Superior temporal gyrus (tissue), 1 donor: ENCODE data around the gene NDUFS6.
"Not testable (repeated sequence)": the region's sequence is repeated elsewhere in the genome, so short reads cannot be mapped to it uniquely, and the experiment has no call there.

ENCODE experiments used
- DNase-seq: peaks from one replicate; pipeline ENCODE4 v3.0.0-alpha.2; 2016; ENCODE audit errors: extremely low spot score

Gene NDUFS6

GRCh38 chr5:1833264-1834021 is 32.2 kb downstream of the NDUFS6 start:
- no peak for DNase-seq

DNA sequence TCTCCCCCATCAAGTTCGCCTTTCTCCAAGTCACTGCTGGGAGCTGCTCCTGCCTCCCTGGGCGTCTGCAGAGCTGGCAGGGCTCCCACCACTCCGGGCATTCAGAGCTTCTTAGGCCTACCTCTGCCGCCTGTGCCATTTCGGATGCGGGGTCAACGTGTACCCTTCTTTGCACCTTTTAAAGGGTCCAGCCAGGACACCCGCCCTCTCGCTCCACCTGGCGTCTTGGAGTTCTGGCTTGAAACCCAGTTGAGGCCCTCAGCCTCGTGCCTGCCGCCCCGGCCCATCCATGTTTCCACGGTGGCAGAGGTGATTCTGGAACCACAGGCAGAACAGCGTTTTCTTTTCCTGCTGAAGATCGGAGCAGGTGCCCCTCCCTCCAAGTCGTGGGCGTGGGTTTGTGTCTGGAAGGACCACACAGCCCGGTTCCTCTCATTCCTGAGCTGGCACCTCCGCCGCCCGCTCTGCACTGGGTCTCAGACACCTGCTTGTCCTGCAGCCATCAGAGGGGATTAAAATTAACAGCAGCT is 32.9 kb downstream of the NDUFS6 start:
- DNase-seq, result no peak

GRCh38 chr5:1834721-1835429 is 33.7 kb downstream of the NDUFS6 start:
- no peak for DNase-seq

DNA sequence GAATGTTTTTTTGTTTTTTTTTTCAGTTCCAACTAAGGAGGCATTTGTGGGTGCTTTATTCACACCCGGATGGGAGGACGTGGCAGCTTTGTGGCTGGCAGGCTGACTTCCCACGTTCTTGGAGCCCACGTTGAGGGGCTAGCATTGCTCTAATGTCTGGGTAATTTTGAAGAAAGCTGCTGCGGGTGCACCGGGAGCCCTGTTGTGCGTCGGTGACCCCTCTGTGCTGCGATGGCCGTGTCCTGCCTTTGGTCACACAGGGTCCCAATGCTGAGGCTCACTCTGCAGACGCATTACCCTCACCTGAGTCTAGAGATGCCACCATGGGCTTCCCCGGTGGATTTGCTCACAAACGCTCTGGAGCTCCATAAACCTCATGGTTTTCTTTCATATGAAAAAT is 34.2 kb downstream of the NDUFS6 start:
- DNase-seq, result no peak

DNA sequence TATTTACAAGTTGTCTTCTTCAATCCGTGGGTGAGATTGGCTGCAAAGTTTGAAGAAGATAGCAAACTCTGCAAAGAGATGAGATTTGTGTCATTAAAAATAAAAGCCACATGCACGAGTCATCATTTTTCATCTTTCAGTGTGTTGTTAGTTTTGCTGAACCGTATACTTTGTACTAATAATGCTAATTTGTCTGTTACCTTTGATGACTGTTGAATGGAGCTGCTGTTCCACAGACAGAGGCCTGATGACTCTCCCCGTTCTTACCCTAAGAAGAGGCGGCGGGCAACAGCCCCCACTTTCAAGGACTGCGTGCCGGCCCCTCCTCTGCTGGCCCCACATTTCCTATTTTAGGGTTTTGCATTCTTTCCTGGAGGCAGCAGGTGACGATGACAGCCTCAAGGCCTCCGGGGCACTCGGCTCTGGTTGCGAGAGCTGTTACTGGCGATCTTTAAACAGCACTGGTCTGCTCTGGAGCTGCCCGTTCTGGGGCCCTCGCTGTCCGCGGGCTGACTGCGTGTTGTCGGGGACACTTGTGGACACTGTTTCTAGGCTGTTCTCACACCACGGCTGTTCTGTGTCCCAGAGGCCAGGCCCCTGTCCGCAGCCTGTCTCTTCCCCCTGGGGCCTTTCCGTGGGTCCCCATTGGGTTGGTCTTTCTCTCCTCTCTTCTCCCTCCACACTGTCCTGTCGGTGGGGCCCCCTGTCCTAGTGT is 35.1 kb downstream of the NDUFS6 start:
- no peak for DNase-seq

GRCh38 chr5:1836891-1837880 is 36.0 kb downstream of the NDUFS6 start:
- no peak for DNase-seq

DNA sequence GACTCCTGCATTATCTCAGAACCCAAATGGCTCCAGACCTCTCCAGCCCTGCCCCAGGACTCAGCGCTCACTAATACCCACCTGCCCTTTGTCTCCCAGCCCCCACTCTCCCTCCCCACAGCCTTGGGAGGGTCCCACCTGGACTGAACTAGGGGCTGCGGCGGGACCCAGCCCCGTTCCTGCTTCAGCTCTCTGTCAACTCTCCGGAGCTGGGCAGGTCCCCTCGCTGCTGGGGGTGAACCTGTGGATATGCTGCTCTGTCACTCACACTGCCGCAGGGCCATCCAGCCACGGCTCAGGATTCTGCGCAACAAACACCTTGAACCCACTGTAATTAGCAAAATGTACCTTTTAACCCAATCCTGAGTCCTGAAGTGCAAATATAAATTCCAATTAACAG is 36.8 kb downstream of the NDUFS6 start:
- no peak for DNase-seq

DNA sequence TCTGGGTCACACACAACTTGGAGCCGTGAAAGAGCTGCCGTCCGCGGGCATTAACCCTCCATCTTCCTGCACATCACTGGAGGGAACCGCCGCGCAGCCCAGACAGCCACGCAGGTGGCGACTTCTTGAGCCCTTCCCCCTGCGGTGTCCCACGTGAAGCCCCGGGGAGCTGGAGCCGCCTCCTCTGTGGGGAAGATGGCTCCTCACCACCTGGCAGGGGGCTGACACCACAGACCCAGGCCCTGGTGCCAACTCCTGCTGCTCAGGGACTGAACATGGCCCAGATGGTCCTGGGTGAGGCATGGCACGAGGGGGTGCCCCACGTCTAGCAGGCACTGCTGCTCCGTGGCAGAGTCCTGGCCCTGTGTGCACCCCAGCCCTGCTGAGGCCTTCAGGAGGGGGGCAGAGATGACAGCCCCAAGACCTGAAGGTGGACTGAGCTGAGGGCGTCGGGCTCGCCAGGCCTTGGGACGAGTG is 38.9 kb downstream of the NDUFS6 start:
- no peak for DNase-seq

DNA sequence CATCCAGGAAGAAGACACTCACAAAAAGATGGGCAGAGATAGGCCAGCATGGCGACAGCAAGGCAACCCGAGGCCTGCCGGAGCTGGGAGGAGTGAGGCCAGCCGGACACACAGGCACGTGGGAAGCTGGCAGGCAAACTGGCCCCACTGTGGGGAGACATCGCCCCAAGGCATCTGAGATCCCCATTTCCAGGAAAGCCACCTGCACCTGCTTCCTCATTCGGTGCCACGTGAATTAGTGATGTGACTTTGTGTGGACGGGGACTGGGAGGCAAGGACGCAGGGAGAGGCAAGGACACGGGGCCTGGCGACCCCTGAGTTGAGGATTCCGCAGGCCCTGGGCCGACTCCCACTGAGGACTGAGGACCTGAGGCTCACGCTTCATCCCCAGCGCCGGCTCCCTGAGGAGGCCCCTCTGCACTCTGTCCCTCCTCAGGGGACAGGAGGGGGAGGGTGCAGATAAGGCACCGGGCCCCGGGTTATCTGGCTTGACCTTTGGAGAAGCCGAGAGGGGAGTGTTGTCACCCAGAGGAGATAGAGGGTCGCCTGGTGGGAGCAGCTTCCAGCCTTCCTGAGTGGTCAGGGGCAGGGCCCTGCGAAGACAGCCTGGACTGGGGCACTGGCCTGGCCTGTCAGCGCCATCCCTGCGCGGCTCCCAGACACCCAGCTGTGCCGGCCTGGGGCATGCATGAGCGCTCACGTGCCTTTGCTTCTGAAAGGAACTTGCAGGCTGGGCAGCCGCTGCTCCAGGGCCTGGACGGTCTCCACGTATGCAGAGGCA is 39.7 kb downstream of the NDUFS6 start:
- DNase-seq, result no peak

DNA sequence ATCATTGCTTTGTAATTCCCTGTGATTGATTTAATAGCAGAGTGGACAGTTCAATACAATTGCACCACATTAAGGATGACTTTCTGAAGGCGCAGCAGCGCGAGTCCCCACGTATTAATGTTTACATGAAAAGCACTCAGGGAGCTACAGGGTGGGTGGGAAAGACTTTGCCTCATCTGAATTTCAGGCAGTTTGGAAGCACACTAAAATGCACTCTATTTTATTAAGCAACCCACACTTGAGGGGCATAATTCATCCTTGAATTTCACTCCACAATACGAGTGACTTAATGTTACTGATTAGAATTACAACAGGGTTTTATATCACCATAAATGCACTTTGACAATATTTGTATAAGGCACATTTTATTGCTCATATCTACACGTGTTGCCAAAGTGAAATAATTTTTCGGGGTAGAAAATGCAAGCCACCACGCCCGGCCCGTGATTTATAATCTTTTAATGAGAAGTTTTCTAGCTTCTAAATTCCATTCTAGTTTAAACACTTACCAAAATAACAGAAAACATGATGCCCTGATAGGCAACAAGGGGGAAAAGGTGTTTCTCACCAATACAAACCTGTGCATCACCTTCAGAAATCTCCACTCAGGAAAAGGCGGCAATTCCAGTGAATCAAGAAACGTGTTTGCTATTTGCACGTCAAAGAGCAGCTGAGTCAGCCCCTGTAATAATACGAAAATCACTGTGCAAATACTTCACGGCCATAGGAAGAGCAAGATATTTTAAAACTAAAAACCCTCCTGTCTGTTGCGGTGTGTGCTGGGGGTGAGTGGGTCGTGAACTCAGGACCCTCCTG is 41.0 kb downstream of the NDUFS6 start:
- DNase-seq, result no peak

DNA sequence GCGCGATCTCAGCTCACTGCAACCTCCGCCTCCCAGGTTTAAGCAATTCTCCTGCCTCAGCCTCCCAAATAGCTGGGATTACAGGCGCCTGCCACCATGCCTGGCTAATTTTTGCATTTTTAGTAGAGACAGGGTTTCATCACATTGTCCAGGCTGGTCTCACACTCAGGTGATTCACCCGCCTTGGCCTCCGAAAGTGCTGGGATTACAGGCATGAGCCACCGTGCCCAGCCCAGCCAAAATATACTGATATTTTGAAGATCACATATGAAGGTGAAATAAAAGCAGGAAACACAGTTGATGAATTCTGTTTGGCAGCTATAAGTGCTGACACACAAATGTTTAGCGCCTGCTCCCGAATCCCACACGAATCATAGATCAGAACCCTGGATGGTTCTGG is 42.6 kb downstream of the NDUFS6 start:
- not testable (repeated sequence) for DNase-seq

DNA sequence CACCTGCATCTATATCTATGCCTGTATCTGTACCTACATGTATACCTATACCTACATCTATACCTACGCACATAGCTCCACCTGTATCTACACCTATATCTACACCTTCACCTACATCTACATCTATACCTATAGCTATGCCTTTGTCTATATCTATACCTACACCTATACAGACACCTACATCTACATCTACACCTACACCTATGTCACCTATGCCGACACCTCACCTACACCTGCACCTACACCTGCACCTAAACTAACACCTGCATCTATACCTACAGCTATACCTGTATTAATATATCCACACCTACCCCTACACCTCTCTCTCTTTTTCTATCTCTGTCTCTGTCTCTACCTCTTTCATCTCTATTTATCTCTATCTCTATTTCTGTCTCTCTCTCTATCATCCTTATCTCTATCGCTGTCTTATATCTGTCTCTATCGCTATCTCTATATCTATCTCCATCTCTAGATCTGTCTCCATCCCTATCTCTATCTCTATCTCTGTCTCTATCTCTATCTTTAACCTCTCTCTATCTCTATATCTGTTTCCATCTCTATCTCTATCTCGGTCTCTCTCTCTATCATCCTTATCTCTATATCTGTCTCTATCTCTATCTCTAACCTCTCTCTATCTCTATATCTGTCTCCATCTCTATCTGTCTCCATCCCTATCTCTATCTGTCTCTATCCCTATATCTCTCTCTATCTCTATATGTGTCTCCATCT is 43.7 kb downstream of the NDUFS6 start:
- DNase-seq, result no peak

GRCh38 chr5:1845696-1846095 is 44.5 kb downstream of the NDUFS6 start:
- no peak for DNase-seq

DNA sequence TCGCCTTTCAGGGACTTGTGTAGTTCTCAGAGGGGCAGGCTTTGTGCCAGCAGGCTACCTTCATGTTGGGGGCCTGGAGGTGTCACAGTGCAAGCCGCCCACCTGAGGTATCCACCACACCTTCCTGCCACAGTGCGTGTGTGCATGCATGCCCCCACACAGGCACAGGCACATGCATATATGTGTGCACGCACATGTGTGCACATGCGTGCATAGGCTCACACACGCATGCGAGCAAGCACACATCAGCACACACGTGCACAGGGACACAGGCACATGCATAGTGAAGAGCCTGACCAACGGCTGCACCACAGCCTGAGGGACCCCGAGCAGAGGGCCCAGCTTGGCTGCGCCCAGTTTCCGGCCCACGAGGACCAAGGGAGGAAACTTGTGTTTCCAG is 45.4 kb downstream of the NDUFS6 start:
- no peak for DNase-seq

- DNase-seq, result no peak
Measured at GRCh38 chr5:1847056-1847455, 45.8 kb downstream of the NDUFS6 start.

DNA sequence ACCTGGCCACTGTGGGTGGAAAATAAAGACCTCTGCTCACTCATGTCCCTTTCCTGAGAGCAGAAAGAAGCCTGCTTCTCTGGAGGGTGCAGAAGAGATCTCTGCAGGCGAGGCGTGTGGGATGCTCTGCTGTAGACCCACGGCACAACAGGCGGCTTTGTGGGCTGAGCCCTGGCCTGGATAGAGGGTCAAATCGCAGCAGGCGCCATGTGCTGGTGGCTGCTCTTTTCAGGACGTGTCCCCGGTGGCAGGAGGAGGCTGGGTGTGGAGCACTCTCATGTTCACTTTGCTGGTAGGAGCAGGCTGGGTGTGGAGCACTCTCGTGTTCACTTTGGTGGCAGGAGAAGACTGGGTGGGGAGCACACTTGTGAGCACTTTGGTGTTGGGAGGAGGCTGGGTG is 46.4 kb downstream of the NDUFS6 start:
- no peak for DNase-seq

DNA sequence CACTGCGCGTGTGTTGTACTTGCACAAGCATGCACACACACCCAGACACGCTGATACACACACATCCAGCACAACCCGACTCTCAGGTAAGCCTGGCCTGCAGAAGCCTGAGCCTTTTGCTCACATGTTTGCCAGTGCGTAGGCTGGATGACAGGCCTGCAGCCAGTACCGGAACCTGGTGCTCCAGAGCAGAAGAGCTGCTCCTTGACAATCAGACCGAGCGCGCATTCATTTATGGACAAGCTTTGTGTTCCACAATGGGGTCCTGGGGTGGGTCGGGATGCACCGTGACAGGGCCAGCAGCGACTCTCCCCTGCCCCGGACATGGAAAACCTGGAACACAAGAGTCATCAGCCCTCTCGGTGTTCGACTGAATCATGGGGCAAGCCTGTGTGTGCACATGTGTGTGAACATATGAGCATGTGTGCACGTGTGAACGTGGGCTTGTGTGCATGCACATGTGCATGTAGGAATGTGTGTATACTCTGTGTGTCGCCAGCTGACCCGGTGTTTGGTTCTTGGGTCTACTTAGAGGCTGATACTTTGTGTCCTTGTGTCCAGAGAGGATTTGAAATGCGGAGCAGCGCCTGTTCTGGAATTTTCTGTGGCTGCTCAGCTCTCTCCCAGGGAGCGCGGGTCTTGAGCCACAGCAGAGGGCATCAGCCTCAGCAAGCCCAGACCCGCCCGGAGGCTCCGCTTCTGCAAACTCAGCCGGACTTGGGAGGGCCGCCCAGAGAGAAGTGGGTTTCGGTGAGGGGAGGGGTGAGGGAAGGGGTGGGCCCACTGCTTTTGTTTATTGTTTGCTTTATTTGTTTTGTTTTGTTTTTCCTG is 49.3 kb downstream of the NDUFS6 start:
- DNase-seq, result no peak
